ENCODE results near the gene HPSE2. TPM values are rescaled to one million over a fixed set of nuclear protein-coding genes. Genes with fewer than 3 reads are reported as not detected.

HPSE2 gene
- total RNA-seq, 1 donor from 2014 or later = not detected

DNA sequence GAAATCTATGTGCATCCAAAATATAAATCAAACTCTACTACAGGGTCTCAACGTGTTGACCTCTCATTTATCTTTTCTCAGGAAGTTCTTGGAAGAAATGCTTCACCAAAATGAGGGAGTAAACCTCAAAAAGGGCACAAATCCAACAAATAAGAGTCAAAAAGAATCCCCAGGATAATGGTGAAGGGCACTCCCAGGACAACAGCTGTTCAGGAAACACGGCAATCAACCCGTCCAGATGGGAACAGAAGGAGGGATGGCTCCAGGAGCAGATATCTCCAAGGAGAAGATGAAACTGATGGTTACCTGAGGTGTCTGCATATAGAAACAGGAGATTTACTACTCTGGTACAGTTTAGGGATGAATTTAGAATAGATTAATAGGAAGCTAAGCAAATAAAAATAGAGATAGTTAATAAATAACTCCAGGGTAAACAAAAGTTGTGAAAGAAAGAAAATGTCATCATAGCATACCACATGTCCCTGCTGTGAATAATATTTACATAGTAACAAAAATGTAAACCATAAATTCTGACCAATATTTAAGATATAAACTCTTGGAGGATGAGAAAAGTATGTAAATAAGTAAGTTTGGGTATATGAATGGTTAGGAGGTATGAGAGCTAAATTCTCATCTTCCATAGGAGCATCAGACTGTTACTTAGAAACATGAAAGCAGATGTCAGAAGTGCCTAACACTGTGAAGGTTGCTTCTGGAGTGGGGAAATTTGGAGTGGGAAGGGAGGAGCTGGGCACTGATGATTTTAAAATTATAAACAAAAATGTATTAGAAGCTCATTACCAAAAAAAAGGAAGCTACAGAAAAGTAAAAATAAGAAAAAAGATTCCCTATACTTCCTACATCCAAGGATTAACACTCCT lies 551.4 kb downstream of the HPSE2 start:
- no peaks in the 10 kb centered on the region for H3K27me3 ChIP-seq (ENCODE audit: low read depth)
- H3K27ac ChIP-seq (replicated peaks) = no peak overlapping the region
- peaks cover 31% of the 10 kb centered on the region for H3K9me3 ChIP-seq (replicated peaks)
- H3K4me1 ChIP-seq = no peaks in the 10 kb centered on the region
- H3K36me3 ChIP-seq = no peaks in the 10 kb centered on the region
- H3K4me3 ChIP-seq = no peak overlapping the region
- no peak for DNase-seq
- intact Hi-C loops (cut with micrococcal nuclease) = no loop called here
- TF ChIP-seq, protein P1, sequence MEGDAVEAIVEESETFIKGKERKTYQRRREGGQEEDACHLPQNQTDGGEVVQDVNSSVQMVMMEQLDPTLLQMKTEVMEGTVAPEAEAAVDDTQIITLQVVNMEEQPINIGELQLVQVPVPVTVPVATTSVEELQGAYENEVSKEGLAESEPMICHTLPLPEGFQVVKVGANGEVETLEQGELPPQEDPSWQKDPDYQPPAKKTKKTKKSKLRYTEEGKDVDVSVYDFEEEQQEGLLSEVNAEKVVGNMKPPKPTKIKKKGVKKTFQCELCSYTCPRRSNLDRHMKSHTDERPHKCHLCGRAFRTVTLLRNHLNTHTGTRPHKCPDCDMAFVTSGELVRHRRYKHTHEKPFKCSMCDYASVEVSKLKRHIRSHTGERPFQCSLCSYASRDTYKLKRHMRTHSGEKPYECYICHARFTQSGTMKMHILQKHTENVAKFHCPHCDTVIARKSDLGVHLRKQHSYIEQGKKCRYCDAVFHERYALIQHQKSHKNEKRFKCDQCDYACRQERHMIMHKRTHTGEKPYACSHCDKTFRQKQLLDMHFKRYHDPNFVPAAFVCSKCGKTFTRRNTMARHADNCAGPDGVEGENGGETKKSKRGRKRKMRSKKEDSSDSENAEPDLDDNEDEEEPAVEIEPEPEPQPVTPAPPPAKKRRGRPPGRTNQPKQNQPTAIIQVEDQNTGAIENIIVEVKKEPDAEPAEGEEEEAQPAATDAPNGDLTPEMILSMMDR (IDR thresholded peaks at IDR 0.05; ENCODE audit: borderline replicate concordance) = no peak

DNA sequence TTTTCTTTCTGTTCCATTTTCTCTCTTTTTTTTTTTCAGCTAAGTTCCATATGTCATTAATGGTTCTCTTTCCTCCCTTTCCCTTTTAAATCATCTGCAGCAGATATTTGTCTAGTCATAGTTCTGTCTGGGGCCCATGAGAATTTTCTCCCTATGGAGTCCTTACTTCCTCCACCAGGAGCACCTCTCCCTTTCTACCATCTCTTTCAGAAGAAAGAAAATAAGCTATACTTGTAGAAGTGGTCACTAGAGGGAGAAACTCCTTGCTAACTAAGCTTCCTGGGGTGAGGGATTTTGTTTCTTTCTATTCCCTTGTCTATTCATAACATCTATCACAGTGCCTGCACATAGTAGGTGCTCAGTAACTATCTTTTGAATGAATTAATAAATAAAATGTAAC lies 558.8 kb downstream of the HPSE2 start:
- no peaks in the 10 kb centered on the region for H3K36me3 ChIP-seq
- TF ChIP-seq, protein P1 (IDR thresholded peaks at IDR 0.05; ENCODE audit: borderline replicate concordance) = no peak
- peaks cover 9% of the 10 kb centered on the region for H3K27me3 ChIP-seq (ENCODE audit: low read depth)
- no peaks in the 10 kb centered on the region for H3K4me1 ChIP-seq
- no peak overlapping the region for H3K27ac ChIP-seq (replicated peaks)
- intact Hi-C loops (cut with micrococcal nuclease) = no loop called here
- no peak for DNase-seq
- H3K4me3 ChIP-seq = no peak overlapping the region
- no peaks in the 10 kb centered on the region for H3K9me3 ChIP-seq (replicated peaks)

DNA sequence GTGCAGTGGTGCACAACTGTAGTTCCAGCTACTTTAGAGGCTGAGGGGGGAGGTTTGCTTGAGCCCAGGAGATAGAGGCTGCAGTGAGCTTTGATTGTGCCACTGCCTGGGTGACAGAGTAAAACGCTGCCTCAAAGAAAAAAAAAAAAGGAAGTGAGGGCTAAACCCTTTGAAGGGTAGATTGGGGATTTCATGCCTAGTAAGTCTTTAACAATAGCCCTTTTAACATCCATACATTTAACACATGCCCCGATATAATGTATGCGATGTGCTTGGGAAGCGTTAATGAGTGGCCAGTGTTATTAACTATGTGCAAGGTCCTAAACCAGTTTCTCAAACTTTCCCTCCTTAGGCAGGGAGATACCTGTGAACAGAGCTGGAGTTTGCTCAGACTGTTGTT lies 559.8 kb downstream of the HPSE2 start:
- TF ChIP-seq, protein P1 (IDR thresholded peaks at IDR 0.05; ENCODE audit: borderline replicate concordance) = no peak
- Histone ChIP-seq H3K4me1 (no peaks in the 10 kb centered on the region), H3K9me3 (replicated peaks) (no peaks in the 10 kb centered on the region), H3K27me3 (ENCODE audit: low read depth) (peaks cover 9% of the 10 kb centered on the region), H3K4me3 (no peak overlapping the region), H3K36me3 (no peaks in the 10 kb centered on the region), H3K27ac (replicated peaks) (no peak overlapping the region)
- DNase-seq = no peak
- intact Hi-C loops (cut with micrococcal nuclease) = no loop called here

DNA sequence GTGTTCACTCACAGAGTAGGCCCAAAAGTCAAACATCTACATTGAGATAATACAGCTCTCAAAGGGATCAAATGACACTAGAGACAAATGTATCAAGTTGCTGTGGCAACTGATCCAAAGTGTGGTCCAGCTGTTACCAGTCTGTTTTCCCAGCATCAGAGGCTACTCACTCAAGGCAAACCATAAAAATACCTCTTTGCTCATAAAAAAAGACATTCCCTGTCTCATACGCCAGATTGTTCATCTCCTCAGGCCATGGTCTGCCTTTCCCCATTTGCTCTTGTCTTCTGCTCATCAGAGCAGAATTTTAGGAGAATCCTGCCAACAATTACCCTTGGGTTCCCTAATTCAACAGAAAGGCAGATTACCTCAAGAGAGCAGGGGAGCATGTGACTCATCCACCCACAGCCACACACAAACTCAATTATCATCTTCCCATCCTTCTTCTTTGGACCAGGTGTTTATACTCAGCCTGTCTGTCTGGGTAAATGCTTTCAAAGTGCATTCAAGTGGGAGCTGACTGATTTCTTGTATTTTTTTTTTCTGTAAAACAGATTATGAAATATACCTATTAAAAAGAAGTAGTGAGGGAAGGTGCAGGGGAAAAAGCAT lies 562.4 kb downstream of the HPSE2 start:
- TF ChIP-seq, protein P1 (IDR thresholded peaks at IDR 0.05; ENCODE audit: borderline replicate concordance) = no peak
- peaks cover 9% of the 10 kb centered on the region for H3K27me3 ChIP-seq (ENCODE audit: low read depth)
- H3K4me3 ChIP-seq = no peak overlapping the region
- H3K36me3 ChIP-seq = no peaks in the 10 kb centered on the region
- H3K27ac ChIP-seq (replicated peaks) = no peak overlapping the region
- DNase-seq = no peak
- no peaks in the 10 kb centered on the region for H3K4me1 ChIP-seq
- no peaks in the 10 kb centered on the region for H3K9me3 ChIP-seq (replicated peaks)
- intact Hi-C loops (cut with micrococcal nuclease) = no loop called here

DNA sequence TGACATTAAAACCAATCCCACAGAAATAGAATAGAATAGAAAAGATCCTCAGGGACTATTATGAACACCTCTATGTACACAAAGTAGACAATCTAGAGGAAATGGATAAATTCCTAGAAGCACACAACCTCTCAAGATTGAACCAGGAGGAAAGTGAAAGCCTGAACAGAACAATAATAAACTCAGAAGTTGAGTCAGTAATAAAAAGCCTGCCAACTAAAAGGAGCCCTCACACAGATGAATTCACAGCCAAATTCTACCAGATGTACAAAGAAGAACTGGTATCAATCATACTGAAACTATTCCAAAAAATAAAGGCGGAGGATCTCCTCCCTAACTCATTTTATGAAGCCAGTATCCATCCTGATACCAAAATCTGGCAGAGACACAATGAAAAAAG lies 568.6 kb downstream of the HPSE2 start:
- no peak overlapping the region for H3K27ac ChIP-seq (replicated peaks)
- no peaks in the 10 kb centered on the region for H3K4me1 ChIP-seq
- intact Hi-C loops (cut with micrococcal nuclease) = no loop called here
- no peak for DNase-seq
- no peak overlapping the region for H3K4me3 ChIP-seq
- H3K36me3 ChIP-seq = no peaks in the 10 kb centered on the region
- H3K27me3 ChIP-seq (ENCODE audit: low read depth) = no peaks in the 10 kb centered on the region
- TF ChIP-seq, protein P1 (IDR thresholded peaks at IDR 0.05; ENCODE audit: borderline replicate concordance) = no peak
- H3K9me3 ChIP-seq (replicated peaks) = peaks cover 21% of the 10 kb centered on the region
